IMR-90 (cell line): ENCODE measurements around the gene PDE6H.

Experiments
- BHLHE40 ChIP-seq: fragments of 150-350 bp; IDR thresholded peaks from 2 replicates; pipeline ENCODE4 v1.6.1; 2016; ENCODE audit warnings: mild to moderate bottlenecking, low read depth, low read length
- CEBPB ChIP-seq: IDR thresholded peaks from 2 replicates; pipeline ENCODE4 v1.6.1; 2012; ENCODE audit warnings: low read depth, low read length, improper control_type of control experiment
- CHD1 ChIP-seq: IDR thresholded peaks from 2 replicates; pipeline ENCODE4 v1.6.1; 2012; ENCODE audit warnings: low read depth, low read length, improper control_type of control experiment
- MAFK ChIP-seq: IDR thresholded peaks from 2 replicates; pipeline ENCODE4 v1.6.1; 2012; ENCODE audit warnings: low read depth, low read length, improper control_type of control experiment
- MAZ ChIP-seq: IDR thresholded peaks from 2 replicates; pipeline ENCODE4 v1.6.1; 2012; ENCODE audit warnings: low read depth, mild to moderate bottlenecking, low read length, improper control_type of control experiment, moderate library complexity, borderline replicate concordance
- MXI1 ChIP-seq: IDR thresholded peaks from 2 replicates; pipeline ENCODE4 v1.6.1; 2012; ENCODE audit warnings: low read depth, mild to moderate bottlenecking, low read length, moderate library complexity, borderline replicate concordance
- POLR2A ChIP-seq: IDR thresholded peaks from 2 replicates; pipeline ENCODE4 v1.6.1; 2012; ENCODE audit warnings: mild to moderate bottlenecking, low read depth, low read length
- RAD21 ChIP-seq: IDR thresholded peaks from 2 replicates; pipeline ENCODE4 v1.6.1; 2012; ENCODE audit warnings: low read length, improper control_type of control experiment
- RCOR1 ChIP-seq: IDR thresholded peaks from 2 replicates; pipeline ENCODE4 v1.6.1; 2012; ENCODE audit warnings: mild to moderate bottlenecking, low read length, improper control_type of control experiment; ENCODE audit not compliant: insufficient replicate concordance
- SMC3 ChIP-seq: fragments of 150-350 bp; IDR thresholded peaks from 2 replicates; pipeline ENCODE4 v1.6.1; 2016; ENCODE audit warnings: low read depth, mild to moderate bottlenecking, antibody characterized with exemption, low read length, moderate library complexity
- TF ChIP-seq, protein P1 (sequence below): conservative IDR thresholded peaks from 2 replicates; pipeline ENCODE4 v1.5.1; 2012; ENCODE audit warnings: mild to moderate bottlenecking, low read depth, low read length, improper control_type of control experiment
- TF ChIP-seq, protein P2 (sequence below): fragments of 150-350 bp; IDR thresholded peaks from 2 replicates; pipeline ENCODE4 v1.6.1; 2017; ENCODE audit warnings: mild to moderate bottlenecking, antibody characterized with exemption, low read length, low read depth

DNA sequence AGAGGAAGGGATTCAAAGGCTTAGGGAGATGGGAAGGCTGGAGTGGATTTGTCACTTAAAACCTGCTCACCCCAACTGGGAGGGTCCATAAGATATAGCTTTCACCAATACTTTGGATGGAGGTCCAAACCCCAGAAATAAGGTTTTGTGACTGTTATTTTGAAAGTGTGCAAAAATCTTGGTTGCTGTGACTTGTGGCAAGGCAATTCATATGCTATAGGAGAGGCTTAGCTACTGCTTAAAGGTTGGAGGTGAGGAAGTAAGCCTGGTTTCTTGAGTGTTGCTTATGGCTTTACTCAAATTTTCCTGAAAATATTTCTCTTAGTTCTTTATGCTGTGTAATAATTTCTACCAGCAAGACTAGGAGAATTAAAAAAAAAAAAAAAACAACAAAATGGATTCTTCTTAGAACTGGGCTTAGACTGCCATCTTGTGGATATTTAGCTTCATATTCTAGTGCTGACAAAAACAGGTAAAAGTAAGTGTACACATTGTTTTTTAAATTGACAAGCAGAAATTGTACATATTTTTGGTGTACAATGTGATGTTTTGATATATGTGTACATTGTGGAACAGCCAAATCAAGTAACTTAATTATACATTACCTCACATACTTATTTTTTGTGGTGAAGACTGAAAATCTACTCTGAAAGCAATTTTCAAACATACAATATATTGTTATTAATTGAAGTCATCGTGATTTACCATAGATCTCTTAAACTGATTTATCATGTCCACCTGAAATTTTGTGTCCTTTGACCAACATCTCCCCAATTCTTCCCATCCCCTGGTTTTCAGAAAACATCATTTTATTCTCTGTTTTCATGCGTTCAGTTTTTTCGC, 23.0 kb downstream of the PDE6H start:
- no peak for TF ChIP-seq MAZ
- TF ChIP-seq, protein P1, sequence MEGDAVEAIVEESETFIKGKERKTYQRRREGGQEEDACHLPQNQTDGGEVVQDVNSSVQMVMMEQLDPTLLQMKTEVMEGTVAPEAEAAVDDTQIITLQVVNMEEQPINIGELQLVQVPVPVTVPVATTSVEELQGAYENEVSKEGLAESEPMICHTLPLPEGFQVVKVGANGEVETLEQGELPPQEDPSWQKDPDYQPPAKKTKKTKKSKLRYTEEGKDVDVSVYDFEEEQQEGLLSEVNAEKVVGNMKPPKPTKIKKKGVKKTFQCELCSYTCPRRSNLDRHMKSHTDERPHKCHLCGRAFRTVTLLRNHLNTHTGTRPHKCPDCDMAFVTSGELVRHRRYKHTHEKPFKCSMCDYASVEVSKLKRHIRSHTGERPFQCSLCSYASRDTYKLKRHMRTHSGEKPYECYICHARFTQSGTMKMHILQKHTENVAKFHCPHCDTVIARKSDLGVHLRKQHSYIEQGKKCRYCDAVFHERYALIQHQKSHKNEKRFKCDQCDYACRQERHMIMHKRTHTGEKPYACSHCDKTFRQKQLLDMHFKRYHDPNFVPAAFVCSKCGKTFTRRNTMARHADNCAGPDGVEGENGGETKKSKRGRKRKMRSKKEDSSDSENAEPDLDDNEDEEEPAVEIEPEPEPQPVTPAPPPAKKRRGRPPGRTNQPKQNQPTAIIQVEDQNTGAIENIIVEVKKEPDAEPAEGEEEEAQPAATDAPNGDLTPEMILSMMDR, result peak; percentile 79
- no peak for TF ChIP-seq POLR2A
- peak; percentile 90 for TF ChIP-seq SMC3
- no peak for TF ChIP-seq MAFK
- peak; percentile 83 for TF ChIP-seq RAD21
- no peak for TF ChIP-seq CEBPB
- no peak for TF ChIP-seq CHD1
- no peak for TF ChIP-seq BHLHE40
- TF ChIP-seq RCOR1, result no peak
- no peak for TF ChIP-seq MXI1
- TF ChIP-seq, protein P2, sequence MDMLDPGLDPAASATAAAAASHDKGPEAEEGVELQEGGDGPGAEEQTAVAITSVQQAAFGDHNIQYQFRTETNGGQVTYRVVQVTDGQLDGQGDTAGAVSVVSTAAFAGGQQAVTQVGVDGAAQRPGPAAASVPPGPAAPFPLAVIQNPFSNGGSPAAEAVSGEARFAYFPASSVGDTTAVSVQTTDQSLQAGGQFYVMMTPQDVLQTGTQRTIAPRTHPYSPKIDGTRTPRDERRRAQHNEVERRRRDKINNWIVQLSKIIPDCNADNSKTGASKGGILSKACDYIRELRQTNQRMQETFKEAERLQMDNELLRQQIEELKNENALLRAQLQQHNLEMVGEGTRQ, result no peak
